GM21367 (cell line): ENCODE data around the gene IRF2BP2.

Experiments
- ATAC-seq: cut with Tn5 transposase; IDR thresholded peaks from one replicate; pipeline ENCODE4 v1.9.1; 2021; ENCODE audit not compliant: unreplicated experiment

Gene IRF2BP2

GRCh38 chr1:234610061-234610665 lies at the start of gene IRF2BP2:
IRF2BP2 (minus strand) TSS chr1:234610178; CDS start chr1:234609494, 684 bp downstream.
- ATAC-seq, result peak; percentile 10

GRCh38 chr1:234659538-234659937 lies 49.6 kb upstream of the IRF2BP2 start:
- no peak for ATAC-seq

GRCh38 chr1:234658138-234658537 lies 48.2 kb upstream of the IRF2BP2 start:
- ATAC-seq, result no peak

GRCh38 chr1:234656944-234657654 lies 47.1 kb upstream of the IRF2BP2 start:
- no peak for ATAC-seq

GRCh38 chr1:234656070-234656895 lies 46.3 kb upstream of the IRF2BP2 start:
- no peak for ATAC-seq

- no peak for ATAC-seq
Observed at GRCh38 chr1:234655328-234656069, 45.5 kb upstream of the IRF2BP2 start.

GRCh38 chr1:234654002-234654733 lies 44.2 kb upstream of the IRF2BP2 start:
- ATAC-seq, result no peak

- no peak for ATAC-seq
Observed at GRCh38 chr1:234649432-234650081, 39.6 kb upstream of the IRF2BP2 start.

GRCh38 chr1:234647758-234648157 lies 37.8 kb upstream of the IRF2BP2 start:
- ATAC-seq, result no peak

GRCh38 chr1:234647245-234647644 lies 37.3 kb upstream of the IRF2BP2 start:
- no peak for ATAC-seq

- ATAC-seq, result no peak
Observed at GRCh38 chr1:234645964-234646363, 36.0 kb upstream of the IRF2BP2 start.

- no peak for ATAC-seq
Observed at GRCh38 chr1:234645474-234645953, 35.5 kb upstream of the IRF2BP2 start.

GRCh38 chr1:234644928-234645327 lies 35.0 kb upstream of the IRF2BP2 start:
- ATAC-seq, result no peak

- ATAC-seq, result no peak
Observed at GRCh38 chr1:234643850-234644134, 33.8 kb upstream of the IRF2BP2 start.

- no peak for ATAC-seq
Observed at GRCh38 chr1:234643111-234643849, 33.3 kb upstream of the IRF2BP2 start.

GRCh38 chr1:234642428-234642827 lies 32.5 kb upstream of the IRF2BP2 start:
- no peak for ATAC-seq

- ATAC-seq, result no peak
Observed at GRCh38 chr1:234639961-234640360, 30.0 kb upstream of the IRF2BP2 start.

GRCh38 chr1:234638832-234639799 lies 29.1 kb upstream of the IRF2BP2 start:
- ATAC-seq, result no peak
